ENCODE data around the gene TAOK1. TPM values are rescaled to one million over a fixed set of nuclear protein-coding genes. Genes with fewer than 3 reads are reported as not detected.

Gene TAOK1
- total and polyA plus RNA-seq, 4 experiments from 2014 or later: 3.9 to 72.0 (median 37.6) TPM

DNA sequence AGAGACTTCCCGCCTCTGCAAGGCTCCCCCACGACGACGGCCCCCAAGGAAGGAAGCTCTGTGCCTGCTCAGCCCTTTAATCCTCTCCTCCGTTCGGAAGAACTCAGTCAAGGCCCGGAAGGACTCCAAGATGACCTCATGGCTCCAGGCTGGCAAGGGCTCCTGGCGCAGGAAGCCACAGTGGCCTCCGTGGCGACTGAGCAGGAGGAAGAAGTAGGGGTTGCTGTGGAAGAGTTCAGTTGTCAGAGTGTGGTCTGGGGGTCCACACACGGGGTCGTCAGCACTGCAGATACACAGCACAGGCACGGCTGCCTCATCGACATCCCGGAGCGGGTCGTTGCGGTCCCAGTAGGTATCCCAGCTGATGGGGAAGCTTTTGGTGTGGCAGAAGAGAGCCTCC, 172.5 kb downstream of the TAOK1 start:
- no peaks in the 10 kb centered on the region for H3K27me3 Mint-ChIP-seq
- peak overlapping the region in 2 of 8 donors; percentile 4 to 13 for H3K4me3 Mint-ChIP-seq
- POLR2A ChIA-PET (ENCODE audit: partially characterized antibody): interaction anchor here (1.0 to 1.8 kb wide), 3 partner anchors 9 to 52 kb away, joined by 3 to 8 read pairs (median 4); no protein-coding TSS in a partner anchor
- H3K27ac ChIP-seq (ENCODE audit: low read depth, low read length): no peak overlapping the region
- no peaks in the 10 kb centered on the region for H3K9me3 Mint-ChIP-seq
- peaks cover 36% of the 10 kb centered on the region for H3K4me1 ChIP-seq (ENCODE audit: insufficient read depth, low read length)
- no peak overlapping the region for H3K4me3 ChIP-seq (ENCODE audit: low read length in 2 of 2)
- peak overlapping the region in 4 of 7 donors; percentile 30 to 70 (median 55) for H3K27ac Mint-ChIP-seq
- peaks cover 9% of the 10 kb centered on the region for H3K36me3 ChIP-seq (ENCODE audit: insufficient read depth, low read length)
- no peaks in the 10 kb centered on the region for H3K9me3 ChIP-seq (ENCODE audit: control insufficient read depth in 1 of 2, low read length in 2 of 2)
- DNase-seq: no peak
- H3K4me1 Mint-ChIP-seq: peaks cover 21 to 55% (median 40%) of the 10 kb centered on the region in 4 donors
- intact Hi-C loops (cut with micrococcal nuclease): no loop called here
- H3K27me3 ChIP-seq (ENCODE audit: insufficient read depth, low read length): no peaks in the 10 kb centered on the region
- H3K36me3 Mint-ChIP-seq: peaks cover 6 to 16% of the 10 kb centered on the region in 2 donors
- CTCF ChIA-PET (ENCODE audit: partially characterized antibody): interaction anchor here (2.0 to 28.5 kb wide), 3 partner anchors 10 to 54 kb away, joined by 7 to 523 read pairs (median 10); partner anchors contain the start of gene CORO6

DNA sequence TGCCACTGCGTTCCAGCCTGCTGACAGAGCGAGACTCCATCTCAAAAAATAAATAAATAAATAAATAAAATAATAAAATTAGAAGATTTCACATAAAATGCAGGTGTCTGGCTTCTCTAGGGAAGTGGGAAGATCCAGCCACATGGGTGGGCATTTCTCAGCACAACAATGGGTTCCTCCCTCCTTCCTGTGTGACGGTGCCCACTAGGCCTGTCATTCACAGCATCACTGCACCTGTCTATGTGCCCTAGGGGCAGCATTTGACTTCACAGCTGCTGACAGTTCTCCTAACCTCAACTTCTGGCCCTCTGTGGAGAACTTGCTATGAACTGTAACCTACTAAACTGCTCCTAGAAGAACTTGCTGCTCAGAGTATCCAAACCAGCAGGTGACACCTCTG, 173.7 kb downstream of the TAOK1 start:
- ChIA-PET CTCF (ENCODE audit: partially characterized antibody) (interaction anchor here (1.5 to 28.5 kb wide), 5 partner anchors 9 to 53 kb away, joined by 3 to 523 read pairs (median 7); partner anchors contain the start of gene CORO6), POLR2A (ENCODE audit: partially characterized antibody) (interaction anchor here (0.7 to 10.2 kb wide), 5 partner anchors 8 to 614 kb away, joined by 3 to 115 read pairs (median 4); partner anchors contain the start of gene GIT1)
- Histone ChIP-seq H3K4me3 (ENCODE audit: low read length in 2 of 2) (no peak overlapping the region), H3K27ac (ENCODE audit: low read depth, low read length) (no peak overlapping the region), H3K36me3 (ENCODE audit: insufficient read depth, low read length) (peaks cover 9% of the 10 kb centered on the region), H3K27me3 (ENCODE audit: insufficient read depth, low read length) (no peaks in the 10 kb centered on the region), H3K9me3 (ENCODE audit: control insufficient read depth in 1 of 2, low read length in 2 of 2) (no peaks in the 10 kb centered on the region), H3K4me1 (ENCODE audit: insufficient read depth, low read length) (peaks cover 33% of the 10 kb centered on the region)
- Mint-ChIP-seq H3K27me3 (no peaks in the 10 kb centered on the region), H3K27ac (peak overlapping the region; percentile 36 to 89 (median 73)), H3K36me3 (peaks cover 6 to 19% of the 10 kb centered on the region in 2 donors), H3K9me3 (no peaks in the 10 kb centered on the region), H3K4me1 (peaks cover 19 to 55% (median 40%) of the 10 kb centered on the region in 4 donors), H3K4me3 (peak overlapping the region in 7 of 8 donors; percentile 5 to 62 (median 43))
- intact Hi-C loops (cut with micrococcal nuclease): no loop called here
- DNase-seq: no peak

DNA sequence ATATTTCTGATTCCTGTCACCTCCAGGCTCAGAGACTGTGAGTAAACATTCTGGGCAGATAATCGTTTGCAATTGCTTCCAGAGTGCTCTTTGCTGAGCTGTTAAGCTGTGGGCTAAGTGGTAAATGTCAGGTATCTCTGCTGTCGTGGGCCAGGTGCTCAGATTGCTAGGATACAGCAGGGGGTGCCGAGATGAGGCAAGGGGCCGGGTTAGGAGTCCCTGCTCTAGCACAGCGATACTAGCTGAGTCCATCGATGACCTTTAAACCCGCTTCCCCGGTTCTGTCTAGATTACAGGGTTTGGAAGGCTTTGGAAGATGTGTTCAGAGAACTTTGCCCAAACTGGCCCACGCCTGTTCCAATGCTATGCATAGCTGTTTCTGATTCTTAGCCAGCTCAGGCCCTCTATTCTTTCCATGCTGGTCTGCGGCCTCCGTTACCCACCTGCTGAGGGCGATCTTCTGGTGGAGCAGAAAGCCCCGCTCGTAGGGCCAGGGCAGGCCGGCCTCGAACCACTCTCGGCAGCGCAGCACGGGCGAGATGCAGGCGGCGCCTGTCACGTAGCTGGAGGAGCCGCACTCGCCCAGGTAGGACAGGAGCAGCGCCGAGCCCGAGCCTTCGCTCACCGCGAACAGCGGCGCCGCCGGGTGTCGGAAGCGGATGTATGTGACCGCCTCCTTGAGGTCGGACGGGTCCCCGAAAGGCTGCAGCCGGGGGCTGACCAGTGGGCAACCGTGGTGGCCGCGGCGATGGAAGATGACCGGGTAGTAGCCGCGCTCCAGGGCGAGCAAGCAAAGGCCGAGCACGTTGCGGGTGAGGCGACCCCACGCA, 175.7 kb downstream of the TAOK1 start:
- intact Hi-C loops (cut with micrococcal nuclease): loop anchor here (5.0 kb wide), 2 partner anchors 196 to 274 kb away; partner anchors contain the start of gene NUFIP2
- H3K27me3 Mint-ChIP-seq: no peaks in the 10 kb centered on the region

DNA sequence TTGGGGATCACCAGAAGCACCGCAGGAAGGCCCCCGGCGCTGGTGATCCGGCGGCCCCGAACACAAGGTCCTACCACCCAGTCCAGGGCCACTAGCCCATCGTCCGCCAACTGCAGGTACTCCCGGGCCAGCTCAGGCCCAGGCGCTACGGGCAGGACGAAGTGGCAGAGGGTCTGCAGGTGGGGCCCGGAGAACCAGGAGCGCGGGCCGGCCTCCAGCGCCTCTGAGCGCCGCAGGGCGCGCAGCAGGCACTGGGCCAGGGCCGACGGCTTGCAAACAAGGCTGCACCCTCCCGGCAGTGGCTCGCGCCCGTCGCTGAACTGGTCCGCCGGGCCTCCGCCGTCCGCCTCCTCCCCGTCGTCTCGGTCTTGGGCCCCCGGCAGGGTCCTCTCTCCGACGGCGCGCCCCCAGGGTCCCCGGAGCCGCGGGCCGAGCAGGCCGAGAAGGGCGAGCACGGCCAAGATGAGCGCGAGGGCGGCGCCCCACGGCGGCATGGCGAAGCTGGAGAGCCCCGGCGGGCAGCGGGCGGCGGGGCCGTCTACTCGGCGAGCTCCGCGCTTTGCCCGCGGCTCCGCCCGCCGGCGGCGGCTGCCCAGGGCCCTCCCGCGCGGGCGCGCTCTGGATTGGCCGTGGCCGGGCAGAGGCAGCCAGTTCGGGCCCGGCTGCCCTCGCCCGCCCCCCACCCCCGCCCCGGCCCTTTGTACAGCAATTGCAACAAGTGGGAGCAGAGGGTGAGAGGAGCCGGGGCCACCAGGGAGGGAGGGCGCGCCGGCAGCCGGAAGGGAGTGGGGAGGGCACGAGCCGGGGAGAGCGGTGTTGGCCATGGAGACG, 176.5 kb downstream of the TAOK1 start, which contains the start of gene ABHD15:
TSS of gene ABHD15 (minus strand) at position 565 of the 831 bp plus-strand sequence. CDS start at position 494, 71 bp downstream.
- Histone ChIP-seq H3K4me3 (ENCODE audit: low read length in 2 of 2) (peak within 1 kb of the TSS; percentile 58 to 83), H3K27ac (ENCODE audit: low read depth, low read length) (peak within 1 kb of the TSS; percentile 61), H3K36me3 (ENCODE audit: insufficient read depth, low read length) (peaks cover 5% of the 10 kb centered on the region), H3K9me3 (ENCODE audit: control insufficient read depth in 1 of 2, low read length in 2 of 2) (no peaks in the 10 kb centered on the region), H3K27me3 (ENCODE audit: insufficient read depth, low read length) (no peaks in the 10 kb centered on the region), H3K4me1 (ENCODE audit: insufficient read depth, low read length) (peaks cover 35% of the 10 kb centered on the region)
- Mint-ChIP-seq H3K9me3 (no peaks in the 10 kb centered on the region), H3K27ac (peak within 1 kb of the TSS; percentile 87 to 98 (median 93)), H3K36me3 (peaks cover 6 to 18% of the 10 kb centered on the region in 2 donors), H3K27me3 (no peaks in the 10 kb centered on the region), H3K4me3 (peak within 1 kb of the TSS; percentile 92 to 98 (median 96)), H3K4me1 (peaks cover 30 to 69% (median 46%) of the 10 kb centered on the region in 4 donors)
- CTCF ChIA-PET (ENCODE audit: partially characterized antibody): interaction anchor here (1.0 to 28.5 kb wide), 5 partner anchors 11 to 197 kb away, joined by 4 to 523 read pairs (median 13); partner anchors contain the start of genes ANKRD13B and CORO6
- POLR2A ChIA-PET (ENCODE audit: partially characterized antibody): interaction anchor here (0.6 to 10.2 kb wide), 25 partner anchors 10 to 1257 kb away, joined by 3 to 119 read pairs (median 5); partner anchors contain the start of genes ANKRD13B, CRLF3, GIT1 and NUFIP2
- DNase-seq: peak; percentile 58 to 74 (median 61)
- intact Hi-C loops (cut with micrococcal nuclease): loop anchor here (5.0 kb wide), 2 partner anchors 196 to 274 kb away; partner anchors contain the start of gene NUFIP2

More for the DNA sequence above, 175.7 kb downstream of the TAOK1 start:
- CTCF ChIA-PET (ENCODE audit: partially characterized antibody): interaction anchor here (1.0 to 28.5 kb wide), 5 partner anchors 11 to 196 kb away, joined by 3 to 523 read pairs (median 7); partner anchors contain the start of gene CORO6
- H3K4me3 Mint-ChIP-seq: peak overlapping the region; percentile 91 to 95 (median 92)
- Histone ChIP-seq H3K4me1 (ENCODE audit: insufficient read depth, low read length) (peaks cover 42% of the 10 kb centered on the region), H3K4me3 (ENCODE audit: low read length in 2 of 2) (peak overlapping the region; percentile 32 to 80), H3K27me3 (ENCODE audit: insufficient read depth, low read length) (no peaks in the 10 kb centered on the region), H3K27ac (ENCODE audit: low read depth, low read length) (peak overlapping the region; percentile 53), H3K36me3 (ENCODE audit: insufficient read depth, low read length) (peaks cover 9% of the 10 kb centered on the region), H3K9me3 (ENCODE audit: control insufficient read depth in 1 of 2, low read length in 2 of 2) (no peaks in the 10 kb centered on the region)
- H3K36me3 Mint-ChIP-seq: peaks cover 6 to 19% of the 10 kb centered on the region in 2 donors
- peak overlapping the region; percentile 86 to 95 (median 93) for H3K27ac Mint-ChIP-seq
- POLR2A ChIA-PET (ENCODE audit: partially characterized antibody): interaction anchor here (0.6 to 10.2 kb wide), 19 partner anchors 9 to 1258 kb away, joined by 3 to 119 read pairs (median 5); partner anchors contain the start of genes ANKRD13B, CRLF3, GIT1 and NUFIP2
- H3K9me3 Mint-ChIP-seq: no peaks in the 10 kb centered on the region
- H3K4me1 Mint-ChIP-seq: peaks cover 28 to 64% (median 44%) of the 10 kb centered on the region in 4 donors
- peak; percentile 58 to 65 (median 62) for DNase-seq

DNA sequence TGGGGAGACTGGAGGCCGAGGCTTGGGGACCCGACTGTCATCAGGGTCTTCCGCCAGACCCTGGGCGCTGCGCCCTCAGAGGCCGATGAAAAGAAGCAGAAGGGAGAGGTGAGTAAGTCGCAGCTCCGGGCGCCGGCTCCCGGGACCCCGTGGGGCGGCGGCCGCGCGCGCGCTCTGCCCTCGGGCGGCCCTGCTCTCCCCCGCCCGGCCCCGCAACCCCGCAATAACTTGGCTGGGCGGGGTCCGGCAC, 177.1 kb downstream of the TAOK1 start:
- POLR2A ChIA-PET (ENCODE audit: partially characterized antibody): interaction anchor here (0.7 to 10.2 kb wide), 19 partner anchors 10 to 1257 kb away, joined by 3 to 119 read pairs (median 9); partner anchors contain the start of genes ANKRD13B, CRLF3, GIT1 and SSH2
- CTCF ChIA-PET (ENCODE audit: partially characterized antibody): interaction anchor here (2.5 to 28.5 kb wide), 4 partner anchors 13 to 197 kb away, joined by 13 to 523 read pairs (median 35); partner anchors contain the start of genes ANKRD13B and CORO6

More for the DNA sequence above, 177.1 kb downstream of the TAOK1 start:
- Mint-ChIP-seq H3K4me3 (peak overlapping the region; percentile 80 to 98 (median 96)), H3K4me1 (peaks cover 25 to 65% (median 41%) of the 10 kb centered on the region in 4 donors), H3K27me3 (no peaks in the 10 kb centered on the region), H3K27ac (peak overlapping the region in 5 of 7 donors; percentile 29 to 98 (median 68)), H3K36me3 (peaks cover under 1 to 13% of the 10 kb centered on the region in 2 donors), H3K9me3 (no peaks in the 10 kb centered on the region)
- intact Hi-C loops (cut with micrococcal nuclease): loop anchor here (5.0 kb wide), 2 partner anchors 195 to 275 kb away; partner anchors contain the start of gene NUFIP2
- DNase-seq: no peak
- peaks cover 31% of the 10 kb centered on the region for H3K4me1 ChIP-seq (ENCODE audit: insufficient read depth, low read length)
- peak overlapping the region; percentile 61 for H3K27ac ChIP-seq (ENCODE audit: low read depth, low read length)
- no peaks in the 10 kb centered on the region for H3K36me3 ChIP-seq (ENCODE audit: insufficient read depth, low read length)
- peak overlapping the region; percentile 58 to 83 for H3K4me3 ChIP-seq (ENCODE audit: low read length in 2 of 2)
- H3K9me3 ChIP-seq (ENCODE audit: control insufficient read depth in 1 of 2, low read length in 2 of 2): no peaks in the 10 kb centered on the region
- no peaks in the 10 kb centered on the region for H3K27me3 ChIP-seq (ENCODE audit: insufficient read depth, low read length)

Data from CD4-positive, alpha-beta memory T cell (primary cell).